K562 (cell line): Measurements from ENCODE around the gene SLC2A2.

Source experiments
- E2F6 ChIP-seq, 2 experiments: IDR thresholded peaks; 2 replicates each; pipeline ENCODE4 v1.6.1; 2011; ENCODE audit warnings: borderline replicate concordance in 1 of 2, control low read depth in 1 of 2, low read depth in 1 of 2, low read length in 1 of 2, mild to moderate bottlenecking in 1 of 2, mixed read lengths in 1 of 2, moderate library complexity in 1 of 2; ENCODE audit not compliant: insufficient read depth in 1 of 2, insufficient read length in 1 of 2, poor library complexity in 1 of 2, severe bottlenecking in 1 of 2; ENCODE audit errors: extremely low read depth in 1 of 2
- LEF1 ChIP-seq: fragments of 450-650 bp; IDR thresholded peaks from 2 replicates; pipeline ENCODE4 v1.6.1; 2016; ENCODE audit warnings: mild to moderate bottlenecking
- MCM7 ChIP-seq, 2 experiments: fragments of 450-650 bp; IDR thresholded peaks; 2 replicates each; pipeline ENCODE4 v1.6.1; 2016 to 2018
- ZBTB17 ChIP-seq: fragments of 450-650 bp; formaldehyde crosslinking; IDR thresholded peaks from 2 replicates; pipeline ENCODE4 v1.4.0; 2020; ENCODE audit warnings: mild to moderate bottlenecking

- no peak for TF ChIP-seq ZBTB17 (CRISPR knock-in tag)
- TF ChIP-seq LEF1: no peak
- TF ChIP-seq E2F6 (IDR thresholded peaks at IDR 0.05; ENCODE audit: borderline replicate concordance in 1 of 2, extremely low read depth in 1 of 2, insufficient read depth in 1 of 2, insufficient read length in 1 of 2, low read depth in 1 of 2, low read length in 1 of 2, poor library complexity in 1 of 2, severe bottlenecking in 1 of 2): no peak
- no peak for TF ChIP-seq MCM7 (IDR thresholded peaks at IDR 0.05)
Observed at GRCh38 chr3:171054921-171055320, 28.4 kb upstream of the SLC2A2 start.
